ENCODE results near the gene TRAF2. TPM values are rescaled to one million over a fixed set of nuclear protein-coding genes. Genes with fewer than 3 reads are reported as not detected.
"Not testable (repeated sequence)": the region's sequence is repeated elsewhere in the genome, so short reads cannot be mapped to it uniquely, and the experiment has no call there.

TRAF2 gene
- polyA plus RNA-seq, 3 donors: 1.6 to 6.1 (median 2.0) TPM

DNA sequence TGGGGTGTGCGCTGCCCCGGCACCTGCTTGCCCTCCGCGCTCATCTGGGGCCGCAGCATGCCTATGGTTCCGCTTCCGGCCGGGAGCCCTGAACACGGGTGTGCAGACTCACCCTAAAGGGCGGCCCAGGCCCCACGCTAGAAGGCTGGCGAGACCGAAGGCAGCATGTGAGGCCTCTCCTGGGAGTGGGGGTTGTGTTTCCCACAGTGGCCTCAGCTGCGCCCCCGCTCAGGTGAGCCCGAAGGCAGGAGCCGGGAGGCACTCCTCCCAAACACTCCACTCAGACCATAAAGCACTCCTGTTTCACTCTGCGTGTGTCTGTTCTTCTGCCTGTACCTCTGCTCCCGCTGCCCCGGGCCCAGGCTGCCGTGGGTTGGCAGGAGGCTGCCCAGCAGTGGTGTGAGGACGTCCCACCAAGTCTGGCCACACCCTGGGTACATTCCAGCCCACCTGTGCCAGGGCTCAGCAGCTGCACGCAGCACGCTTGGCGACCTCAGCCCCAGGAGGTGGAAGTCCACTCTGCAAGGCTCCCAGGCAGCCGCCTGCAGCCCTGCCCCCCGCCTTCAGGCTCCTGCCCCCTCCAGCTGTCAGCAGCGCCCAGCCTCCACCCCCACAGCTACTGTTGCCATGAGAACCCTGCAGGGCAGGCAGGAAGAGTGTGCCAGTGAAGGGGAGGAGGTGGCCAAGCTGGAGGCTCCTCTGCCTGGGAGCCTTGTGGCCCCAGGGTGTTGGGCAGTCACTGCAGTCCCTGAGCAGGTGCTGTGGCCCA is 45.3 kb upstream of the TRAF2 start:
- Mint-ChIP-seq H3K36me3 (peaks cover 18 to 39% of the 10 kb centered on the region in 2 donors), H3K27ac (no peak overlapping the region), H3K4me1 (peaks cover 8% of the 10 kb centered on the region), H3K27me3 (ENCODE audit: low read depth in 3 of 3) (peaks cover 16 to 39% (median 27%) of the 10 kb centered on the region in 3 donors), H3K9me3 (peaks cover 0 to 12% (median 6%) of the 10 kb centered on the region in 7 donors), H3K4me3 (no peak overlapping the region)
- TF ChIP-seq, protein P1, sequence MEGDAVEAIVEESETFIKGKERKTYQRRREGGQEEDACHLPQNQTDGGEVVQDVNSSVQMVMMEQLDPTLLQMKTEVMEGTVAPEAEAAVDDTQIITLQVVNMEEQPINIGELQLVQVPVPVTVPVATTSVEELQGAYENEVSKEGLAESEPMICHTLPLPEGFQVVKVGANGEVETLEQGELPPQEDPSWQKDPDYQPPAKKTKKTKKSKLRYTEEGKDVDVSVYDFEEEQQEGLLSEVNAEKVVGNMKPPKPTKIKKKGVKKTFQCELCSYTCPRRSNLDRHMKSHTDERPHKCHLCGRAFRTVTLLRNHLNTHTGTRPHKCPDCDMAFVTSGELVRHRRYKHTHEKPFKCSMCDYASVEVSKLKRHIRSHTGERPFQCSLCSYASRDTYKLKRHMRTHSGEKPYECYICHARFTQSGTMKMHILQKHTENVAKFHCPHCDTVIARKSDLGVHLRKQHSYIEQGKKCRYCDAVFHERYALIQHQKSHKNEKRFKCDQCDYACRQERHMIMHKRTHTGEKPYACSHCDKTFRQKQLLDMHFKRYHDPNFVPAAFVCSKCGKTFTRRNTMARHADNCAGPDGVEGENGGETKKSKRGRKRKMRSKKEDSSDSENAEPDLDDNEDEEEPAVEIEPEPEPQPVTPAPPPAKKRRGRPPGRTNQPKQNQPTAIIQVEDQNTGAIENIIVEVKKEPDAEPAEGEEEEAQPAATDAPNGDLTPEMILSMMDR (IDR thresholded peaks at IDR 0.05): no peak
- H3K9ac ChIP-seq (ENCODE audit: insufficient read depth, low read length, poor library complexity, severe bottlenecking): no peak overlapping the region
- H3K4me3 ChIP-seq (replicated peaks in 1 of 3; ENCODE audit: low read depth in 2 of 3, low read length in 3 of 3): no peak overlapping the region
- no peaks in the 10 kb centered on the region for H3K9me3 ChIP-seq (replicated peaks in 1 of 2; ENCODE audit: control insufficient read depth in 1 of 2, insufficient read depth in 1 of 2, low read length in 2 of 2)
- no peak overlapping the region for H3K27ac ChIP-seq (ENCODE audit: low read depth in 1 of 2, low read length in 2 of 2)
- H2AFZ ChIP-seq (ENCODE audit: insufficient read depth, low read depth, low read length, poor library complexity, severe bottlenecking): no peak overlapping the region
- intact Hi-C loops (cut with micrococcal nuclease): loop anchor here (5.0 to 10.0 kb wide), 3 partner anchors 34 to 191 kb away; partner anchors contain the start of genes C8G (in 1 of the 2), FBXW5 (in 1 of the 2), FUT7 (in 1 of the 2) and RABL6 (in 1 of the 2)
- H3K27me3 ChIP-seq (ENCODE audit: control insufficient read depth in 2 of 2, insufficient read depth in 2 of 2, low read length in 2 of 2): peaks cover 8 to 27% of the 10 kb centered on the region in 2 donors
- no peaks in the 10 kb centered on the region for H4K20me1 ChIP-seq (ENCODE audit: insufficient read depth, low read length)
- DNase-seq: no peak
- 90% methylated on average over 18 of the region's 28 CpGs for WGBS (ENCODE audit: insufficient coverage)
- peaks cover 15 to 25% of the 10 kb centered on the region in 2 donors for H3K4me1 ChIP-seq (ENCODE audit: control insufficient read depth in 1 of 2, insufficient read depth in 2 of 2, low read length in 2 of 2)
- no peaks in the 10 kb centered on the region for H3K79me2 ChIP-seq (ENCODE audit: insufficient read depth, low read length)
- H3K36me3 ChIP-seq (replicated peaks in 1 of 2; ENCODE audit: control insufficient read depth in 1 of 2, insufficient read depth in 2 of 2, low read length in 2 of 2): peaks cover 24 to 28% of the 10 kb centered on the region in 2 donors
- no peak overlapping the region for H3K4me2 ChIP-seq (replicated peaks; ENCODE audit: extremely low read depth, low read length, poor library complexity, severe bottlenecking)

DNA sequence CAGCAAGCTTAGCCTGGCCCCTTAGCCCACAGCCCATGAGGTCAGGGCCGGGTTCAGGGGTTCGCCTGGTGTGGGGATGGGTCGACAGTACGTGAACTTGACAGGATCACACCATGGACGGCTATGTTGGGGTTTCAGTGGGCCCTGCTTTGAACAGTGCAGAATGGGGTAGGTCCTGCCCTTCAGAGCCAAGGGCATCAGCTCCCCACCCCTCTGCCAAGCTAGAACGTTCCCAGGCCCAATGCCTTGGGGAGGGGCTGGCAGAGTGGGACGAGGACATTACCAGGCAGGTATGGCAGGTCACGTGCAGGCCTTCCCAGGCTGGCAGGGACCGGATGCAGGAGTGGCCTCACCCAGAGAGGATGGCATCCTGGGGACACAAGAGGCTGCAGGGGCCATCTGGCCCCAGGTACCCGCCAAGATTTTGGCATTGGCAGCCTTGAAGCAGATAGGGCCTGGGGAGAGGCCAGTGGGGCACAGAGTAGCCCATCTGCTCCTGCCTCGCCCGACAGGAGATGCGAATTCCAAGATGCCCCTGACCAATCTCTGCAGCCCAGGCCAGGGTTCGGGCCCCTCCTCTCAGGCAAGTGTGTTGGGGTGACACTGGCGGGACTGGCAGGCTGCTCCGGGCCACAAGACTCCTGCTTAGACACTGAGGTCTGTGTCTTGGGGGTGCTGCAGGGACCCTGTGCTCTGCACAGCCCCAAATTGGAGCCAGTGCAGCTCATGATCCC is 44.5 kb upstream of the TRAF2 start:
- H3K4me1 ChIP-seq (ENCODE audit: control insufficient read depth in 1 of 2, insufficient read depth in 2 of 2, low read length in 2 of 2): peaks cover 15 to 31% of the 10 kb centered on the region in 2 donors
- Mint-ChIP-seq H3K36me3 (peaks cover 18 to 32% of the 10 kb centered on the region in 2 donors), H3K9me3 (peaks cover 0 to 15% (median 9%) of the 10 kb centered on the region in 7 donors), H3K4me1 (peaks cover 12% of the 10 kb centered on the region), H3K27me3 (ENCODE audit: low read depth in 3 of 3) (peaks cover 21 to 45% (median 32%) of the 10 kb centered on the region in 3 donors), H3K4me3 (peak overlapping the region; percentile 70 to 86)
- peak overlapping the region in 1 of 3 experiments; percentile 74 for H3K4me3 ChIP-seq (replicated peaks in 1 of 3; ENCODE audit: low read depth in 2 of 3, low read length in 3 of 3)
- H3K27ac ChIP-seq (ENCODE audit: low read depth in 1 of 2, low read length in 2 of 2); H3K9ac ChIP-seq (ENCODE audit: insufficient read depth, low read length, poor library complexity, severe bottlenecking); H3K9me3 ChIP-seq (replicated peaks in 1 of 2; ENCODE audit: control insufficient read depth in 1 of 2, insufficient read depth in 1 of 2, low read length in 2 of 2); H3K79me2 ChIP-seq (ENCODE audit: insufficient read depth, low read length); H4K20me1 ChIP-seq (ENCODE audit: insufficient read depth, low read length); DNase-seq; H3K27ac Mint-ChIP-seq: not testable (repeated sequence)
- H2AFZ ChIP-seq (ENCODE audit: insufficient read depth, low read depth, low read length, poor library complexity, severe bottlenecking): peak overlapping the region; percentile 78
- intact Hi-C loops (cut with micrococcal nuclease): loop anchor here (5.0 to 10.0 kb wide), 3 partner anchors 35 to 190 kb away; partner anchors contain the start of genes C8G (in 1 of the 2), FBXW5 (in 1 of the 2), FUT7 (in 1 of the 2) and RABL6 (in 1 of the 2)
- WGBS (ENCODE audit: insufficient coverage): 78% methylated on average over 5 of the region's 16 CpGs
- peaks cover 12 to 31% of the 10 kb centered on the region in 2 donors for H3K27me3 ChIP-seq (ENCODE audit: control insufficient read depth in 2 of 2, insufficient read depth in 2 of 2, low read length in 2 of 2)
- H3K4me2 ChIP-seq (replicated peaks; ENCODE audit: extremely low read depth, low read length, poor library complexity, severe bottlenecking): peak overlapping the region; percentile 72
- peaks cover 18 to 22% of the 10 kb centered on the region in 2 donors for H3K36me3 ChIP-seq (replicated peaks in 1 of 2; ENCODE audit: control insufficient read depth in 1 of 2, insufficient read depth in 2 of 2, low read length in 2 of 2)
